HFF-Myc (cell line): ENCODE measurements around the gene PTPN6.

Source experiments
- DNase-seq: peaks from one replicate; pipeline ENCODE4 v3.0.0-alpha.2; 2011; ENCODE audit warnings: low read depth; ENCODE audit errors: extremely low read depth
- H3K4me3 ChIP-seq: replicated peaks from 2 replicates; pipeline ENCODE4 v1.5.1; 2011; ENCODE audit warnings: low read depth, mild to moderate bottlenecking, control low read depth, low read length
- CTCF ChIP-seq: IDR thresholded peaks from 2 replicates; pipeline ENCODE4 v1.5.1; 2012; ENCODE audit warnings: mild to moderate bottlenecking, low read depth, low read length, control low read depth; ENCODE audit errors: missing control alignments

PTPN6 gene

GRCh38 chr12:6975297-6976032, 24.3 kb downstream of the PTPN6 start:
- no peak overlapping the region for H3K4me3 ChIP-seq
- TF ChIP-seq CTCF, result no peak
- DNase-seq, result no peak

GRCh38 chr12:6977653-6978052, 26.5 kb downstream of the PTPN6 start:
- no peak for DNase-seq
- H3K4me3 ChIP-seq, result no peak overlapping the region
- no peak for TF ChIP-seq CTCF

- no peak overlapping the region for H3K4me3 ChIP-seq
- TF ChIP-seq CTCF, result no peak
- DNase-seq, result no peak
Measured at GRCh38 chr12:6978188-6978587, 27.0 kb downstream of the PTPN6 start.

- H3K4me3 ChIP-seq, result no peak overlapping the region
- TF ChIP-seq CTCF, result no peak
- no peak for DNase-seq
Measured at GRCh38 chr12:6978611-6979011, 27.5 kb downstream of the PTPN6 start.

- H3K4me3 ChIP-seq, result no peak overlapping the region
- no peak for DNase-seq
- TF ChIP-seq CTCF, result no peak
Measured at GRCh38 chr12:6979021-6979420, 27.9 kb downstream of the PTPN6 start.

GRCh38 chr12:6979453-6979852, 28.3 kb downstream of the PTPN6 start:
- no peak for TF ChIP-seq CTCF

GRCh38 chr12:6980075-6980474, 28.9 kb downstream of the PTPN6 start:
- no peak for TF ChIP-seq CTCF
- no peak overlapping the region for H3K4me3 ChIP-seq
- DNase-seq, result no peak

More at GRCh38 chr12:6979453-6979852, 28.3 kb downstream of the PTPN6 start:
- no peak overlapping the region for H3K4me3 ChIP-seq
- no peak for DNase-seq
